Testis (tissue), 2 donors: ENCODE results near the gene OSBPL5.

ENCODE experiments used
- CTCF ChIP-seq, 3 experiments: fragments of 450-650 bp in 2 of 3; fragments of 200-600 bp in 1 of 3; sonication (generic) in 1 of 3; IDR thresholded peaks; one replicate each; pipeline ENCODE4 v1.5.1; 2016 to 2019; ENCODE audit warnings: antibody characterized with exemption in 3 of 3, mild to moderate bottlenecking in 2 of 3, moderate library complexity in 1 of 3
- POLR2A ChIP-seq: fragments of 450-650 bp; IDR thresholded peaks from one replicate; pipeline ENCODE4 v1.6.1; 2017; ENCODE audit warnings: antibody characterized with exemption, mild to moderate bottlenecking, moderate library complexity

- TF ChIP-seq CTCF (IDR thresholded peaks at IDR 0.05) (no peak), POLR2A (no peak)
Measured at GRCh38 chr11:3164552-3165151, 458 bp downstream of the OSBPL5 start.
